ENCODE results near the gene IFNL1.
"Not testable (repeated sequence)": the region's sequence is repeated elsewhere in the genome, so short reads cannot be mapped to it uniquely, and the experiment has no call there.

The IFNL1 gene

GRCh38 chr19:39309305-39309670, 13.1 kb downstream of the IFNL1 start:
- DNase-seq = not testable (repeated sequence)

- DNase-seq = no peak
Observed at GRCh38 chr19:39310558-39311311, 14.5 kb downstream of the IFNL1 start.

DNA sequence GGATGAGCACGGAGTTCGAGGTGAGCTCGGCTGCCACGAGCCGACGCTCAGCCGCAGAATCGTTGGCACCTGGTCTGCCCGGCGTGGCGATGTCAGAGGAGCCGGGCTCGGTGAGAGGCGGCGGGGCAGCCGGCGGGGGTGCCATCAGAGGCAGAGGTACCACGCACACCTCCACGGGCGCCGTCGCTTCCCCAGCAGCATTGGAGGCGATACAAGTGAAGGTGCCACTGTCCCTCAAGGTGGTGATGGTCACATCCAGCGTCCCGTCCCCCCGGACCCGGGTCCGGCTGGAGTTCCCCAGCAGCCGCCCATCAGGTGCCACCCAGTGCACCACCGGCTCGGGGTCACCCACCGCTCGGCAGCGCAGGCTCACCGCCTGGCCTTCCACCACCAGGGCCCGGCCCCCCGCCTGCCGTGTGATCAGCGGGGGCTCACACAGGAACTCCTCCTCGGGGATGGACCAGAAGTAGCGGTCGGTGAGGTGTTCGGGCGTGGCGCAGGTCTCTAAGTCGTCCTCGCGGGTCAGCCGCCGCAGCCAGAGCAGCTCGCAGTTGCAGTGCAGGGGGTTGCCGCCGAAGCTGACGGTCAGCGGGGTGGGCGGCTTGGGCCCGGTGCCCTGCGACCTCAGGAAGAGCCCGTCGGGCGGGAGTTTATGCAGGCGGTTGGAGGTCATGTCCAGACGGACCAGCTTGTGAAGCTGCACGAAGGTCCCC, 18.0 kb downstream of the IFNL1 start:
- DNase-seq = no peak

DNA sequence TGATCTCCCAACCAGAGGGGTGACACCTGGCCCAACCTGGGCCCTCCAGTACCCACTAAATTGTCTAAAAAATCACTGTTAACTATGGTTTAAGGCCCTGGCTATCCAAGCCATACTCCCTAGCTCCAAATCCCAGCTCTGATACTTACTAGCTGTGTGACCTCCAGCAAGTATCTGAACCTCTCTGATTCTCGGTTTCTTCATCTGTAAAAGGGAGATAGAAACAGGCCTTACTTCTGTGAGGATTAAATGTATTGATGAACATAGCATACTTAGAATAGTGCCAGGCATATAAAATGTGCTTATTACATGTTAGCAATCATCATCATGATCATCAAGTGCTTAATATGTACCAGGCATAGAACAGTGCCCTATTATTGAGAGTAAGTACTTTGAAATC, 19.7 kb downstream of the IFNL1 start:
- no peak for DNase-seq

GRCh38 chr19:39316627-39317321, 20.6 kb downstream of the IFNL1 start:
- no peak for DNase-seq

DNA sequence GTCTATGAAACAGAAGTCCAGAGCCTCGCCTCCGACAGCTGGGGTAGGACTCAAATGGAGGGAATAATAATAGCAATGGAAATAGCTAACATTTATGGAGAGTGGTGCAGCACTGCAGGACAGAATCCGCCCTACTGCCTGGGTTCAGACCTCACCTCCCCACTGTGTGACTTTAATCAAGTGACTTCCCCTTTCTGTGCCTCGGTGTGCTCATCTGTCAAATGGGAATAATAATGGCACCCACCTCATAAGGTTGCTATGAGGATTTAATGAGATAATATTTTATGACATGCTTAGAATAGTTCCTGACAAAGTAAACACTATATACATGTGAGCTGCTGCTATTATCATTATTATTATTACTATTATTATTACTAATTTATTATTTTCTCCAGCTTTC, 21.3 kb downstream of the IFNL1 start:
- DNase-seq = no peak

DNA sequence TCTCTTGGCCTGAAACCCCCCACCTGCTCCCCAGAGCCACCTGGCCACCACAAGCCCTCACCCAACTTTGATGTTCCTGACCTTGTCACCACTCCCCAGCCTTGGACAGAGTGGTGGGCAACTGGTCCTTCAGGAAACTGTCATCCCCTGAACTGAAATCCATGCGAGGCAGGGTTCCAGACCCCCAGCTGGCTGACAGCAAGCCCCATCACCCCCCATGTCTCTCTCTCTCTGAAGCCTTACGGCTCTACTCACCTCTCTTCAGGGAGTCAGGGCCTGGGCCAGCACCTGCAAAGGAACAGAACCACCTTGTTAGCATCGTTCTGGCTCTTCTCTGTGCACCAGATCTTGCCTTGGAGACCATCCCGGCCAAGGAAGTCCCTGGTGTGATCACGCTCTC, 21.9 kb downstream of the IFNL1 start:
- no peak for DNase-seq

DNA sequence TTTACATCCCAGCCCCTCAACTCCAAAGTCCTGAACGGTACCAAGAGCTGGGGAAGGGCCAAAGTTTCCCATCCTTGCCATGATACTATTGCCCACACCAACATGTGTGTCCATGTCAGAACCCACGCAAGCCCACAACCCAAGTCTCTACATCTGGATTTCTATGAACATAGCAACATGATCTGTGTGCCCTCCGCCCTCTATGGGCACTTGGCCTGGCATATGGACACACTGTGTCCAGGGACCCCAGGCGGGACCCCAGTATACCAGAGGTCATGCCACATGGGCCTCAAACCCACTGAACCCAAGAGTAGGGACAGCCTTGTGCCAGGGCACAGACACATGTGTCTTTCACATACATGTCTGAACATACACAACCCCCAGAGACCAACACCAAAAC, 22.5 kb downstream of the IFNL1 start:
- DNase-seq = no peak

DNA sequence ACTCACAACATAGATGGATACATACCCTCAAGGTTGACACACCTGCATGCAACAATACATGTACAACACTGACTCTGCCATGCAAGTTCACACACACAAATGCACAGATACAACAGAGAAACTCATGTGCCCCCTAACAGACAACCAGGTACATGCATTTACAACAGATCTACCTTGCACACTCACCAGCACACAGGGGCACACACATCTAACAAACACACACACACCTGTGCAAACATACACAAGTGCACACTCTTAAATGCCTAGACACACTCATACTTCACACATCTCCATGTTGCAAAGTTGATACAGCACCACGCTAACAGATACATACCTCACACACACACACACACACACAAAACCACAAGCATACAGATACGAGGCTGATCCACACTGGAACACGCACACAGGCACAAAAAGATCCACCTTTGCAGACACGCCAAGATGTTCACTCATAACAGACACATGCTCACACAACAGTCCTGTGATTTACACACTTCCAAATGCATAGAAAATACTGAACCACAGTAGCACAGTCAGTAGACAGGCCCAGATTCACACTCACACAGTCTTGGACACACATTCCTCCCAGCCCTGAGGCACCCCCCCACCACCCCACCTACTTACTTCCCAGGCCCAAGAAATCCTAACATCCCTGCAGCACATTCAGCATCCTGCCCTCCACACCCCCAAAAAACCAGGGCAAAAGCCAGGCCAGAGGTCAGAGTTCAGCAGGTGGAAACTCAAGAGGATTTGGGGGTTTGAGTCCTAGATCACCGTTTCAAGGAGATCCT, 23.1 kb downstream of the IFNL1 start:
- DNase-seq = no peak

GRCh38 chr19:39319892-39320248, 23.7 kb downstream of the IFNL1 start:
- no peak for DNase-seq

GRCh38 chr19:39321117-39321831, 25.1 kb downstream of the IFNL1 start:
- no peak for DNase-seq

- DNase-seq = no peak
Observed at GRCh38 chr19:39321832-39322176, 25.6 kb downstream of the IFNL1 start.

GRCh38 chr19:39324242-39324842, 28.1 kb downstream of the IFNL1 start:
- DNase-seq = no peak

DNA sequence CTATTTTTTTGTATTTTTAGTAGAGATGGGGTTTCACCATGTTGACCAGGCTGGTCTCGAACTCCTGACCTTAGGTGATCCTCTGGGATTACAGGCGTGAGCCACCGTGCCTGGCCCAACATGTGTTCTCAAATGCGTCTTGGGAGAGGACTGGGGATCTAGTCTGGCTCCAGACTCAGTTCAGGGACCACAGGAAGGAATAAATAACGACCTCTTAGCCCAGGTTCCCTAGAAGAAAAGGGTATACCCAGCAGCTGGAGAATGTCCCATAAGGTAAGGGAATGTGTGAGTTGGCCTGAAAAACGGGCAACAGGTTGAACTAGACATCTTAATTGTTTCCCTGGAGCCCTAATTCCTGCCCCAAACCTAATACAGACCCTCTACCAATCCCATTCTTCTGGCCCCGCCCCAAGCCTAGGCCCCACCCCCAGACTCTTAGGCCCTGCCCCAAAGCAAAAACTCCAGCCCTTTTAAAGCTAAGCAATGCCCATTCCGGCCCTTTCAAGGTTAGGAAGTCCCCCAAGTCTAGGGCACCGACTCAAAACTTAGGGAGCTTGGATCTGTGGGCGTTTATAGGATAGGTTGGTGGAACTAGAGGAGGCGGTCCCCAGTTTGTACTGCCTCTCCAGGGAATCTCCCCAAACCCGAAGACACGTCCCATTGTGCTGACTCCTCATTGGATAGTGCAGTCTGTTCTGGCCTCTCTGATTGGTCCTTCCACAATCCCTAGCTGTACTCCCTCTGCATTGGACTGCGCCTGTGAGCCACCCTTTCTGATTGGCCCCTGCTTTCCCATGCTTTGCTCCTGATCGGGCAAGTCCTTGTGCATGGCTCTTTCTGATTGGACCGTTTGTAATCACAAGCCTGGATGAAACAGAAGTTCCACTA, 29.8 kb downstream of the IFNL1 start:
- DNase-seq = no peak

- no peak for DNase-seq
Observed at GRCh38 chr19:39327363-39328045, 31.3 kb downstream of the IFNL1 start.

DNA sequence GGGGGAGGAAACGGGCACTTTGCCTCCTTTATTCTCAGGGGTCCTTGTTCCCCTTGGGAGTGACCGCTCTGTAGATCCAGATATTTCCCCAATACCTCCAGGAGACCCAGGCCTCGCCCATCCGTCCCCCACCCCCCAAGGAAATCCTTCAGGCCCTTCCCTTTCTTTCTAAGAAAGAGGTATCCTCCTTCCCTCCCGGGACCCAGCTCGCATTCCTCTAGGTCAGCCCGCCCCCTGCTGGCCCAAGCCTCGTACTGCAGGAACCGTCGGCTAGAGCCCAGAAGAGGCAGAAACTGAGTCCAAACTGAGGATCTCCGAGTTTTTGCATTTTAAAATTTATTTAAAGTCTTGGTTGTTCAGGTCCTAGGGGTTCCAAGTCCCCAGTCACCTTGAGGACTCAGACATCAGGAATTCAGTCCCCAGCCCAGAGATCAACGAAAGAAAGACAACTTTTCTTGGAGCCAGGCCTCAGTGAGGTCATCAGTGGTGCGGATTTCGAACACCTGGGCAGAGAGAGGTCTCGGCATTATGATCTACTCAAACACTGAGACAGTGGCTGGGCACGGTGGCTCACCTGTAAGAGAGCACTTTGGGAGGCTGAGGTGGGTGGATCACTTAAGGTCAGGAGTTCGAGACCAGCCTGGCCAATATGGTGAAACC, 32.0 kb downstream of the IFNL1 start:
- DNase-seq = peak; percentile 80

DNA sequence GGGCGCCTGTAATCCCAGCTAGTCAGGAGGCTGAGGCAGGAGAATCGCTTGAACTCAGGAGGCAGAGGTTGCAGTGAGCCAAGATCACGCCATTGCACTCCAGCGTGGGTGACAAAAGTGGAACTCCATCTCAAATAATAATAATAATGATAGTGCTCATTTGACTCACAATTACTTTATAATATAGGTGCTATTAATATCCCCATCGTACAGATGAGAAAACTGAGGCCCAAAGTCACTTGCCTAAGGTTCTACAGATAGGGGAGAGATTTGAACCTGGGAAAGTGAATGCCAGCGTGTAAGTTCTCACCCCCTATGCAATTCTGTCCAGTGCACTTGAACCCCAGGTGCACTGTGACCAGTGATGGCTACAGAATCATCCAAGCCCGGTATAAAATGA, 33.7 kb downstream of the IFNL1 start:
- DNase-seq = no peak

DNA sequence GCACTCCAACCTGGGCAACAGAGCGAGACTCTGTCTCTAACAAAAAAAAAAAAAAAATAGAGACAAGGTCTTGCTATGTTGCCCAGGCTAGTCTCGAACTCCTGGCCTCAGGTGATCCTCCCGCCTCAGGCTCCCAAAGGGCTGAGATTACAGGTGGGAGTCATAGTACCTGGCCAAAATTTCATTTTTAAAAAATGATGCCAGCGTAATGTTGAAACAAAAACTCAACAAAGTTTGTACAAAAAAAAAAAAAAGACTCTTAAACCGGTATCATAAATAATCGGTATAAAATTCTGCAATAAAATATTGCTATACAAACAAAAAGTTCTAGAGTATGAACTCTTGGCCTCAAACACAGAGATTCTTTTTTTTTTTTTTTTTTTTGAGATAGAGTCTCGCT, 36.1 kb downstream of the IFNL1 start:
- DNase-seq = no peak

- not testable (repeated sequence) for DNase-seq
Observed at GRCh38 chr19:39332738-39333137, 36.5 kb downstream of the IFNL1 start.

DNA sequence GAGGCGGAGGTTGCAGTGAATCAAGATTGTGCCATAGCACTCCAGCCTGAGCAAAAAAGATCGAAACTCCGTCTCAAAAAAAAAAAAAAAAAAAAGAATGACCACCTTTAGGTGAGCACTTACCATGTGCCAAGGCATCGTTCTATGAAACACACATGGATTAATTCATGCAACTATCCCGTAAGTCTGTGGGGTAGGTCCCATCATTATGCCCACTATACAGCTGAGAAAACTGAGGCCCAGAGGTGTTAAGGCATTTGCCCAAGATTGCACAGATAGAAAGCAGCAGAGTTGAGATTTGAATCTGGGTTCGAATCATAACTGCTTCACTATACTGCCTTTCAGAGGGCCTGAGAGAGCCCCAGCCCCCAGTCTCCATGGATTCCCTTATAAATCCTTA, 37.3 kb downstream of the IFNL1 start:
- no peak for DNase-seq

All from activated CD4-positive, alpha-beta T cell treated with anti-CD3 and anti-CD28 coated beads, Interleukin-10, Interleukin-2, amounts not matched to agents 100 ng/mL and 50 ng/mL, durations not matched to agents 16 hours and 8 hours (primary cell).